BE2C (cell line): ENCODE data around the gene EVL.

Source experiments
- DNase-seq: peaks from one replicate; pipeline ENCODE4 v3.0.0-alpha.2; 2020
- H3K27me3 ChIP-seq: fragments of 250-450 bp; sonication (Bioruptor Pico); 2 replicates; pipeline ENCODE4 v1.5.1; 2020; ENCODE audit warnings: mild to moderate bottlenecking
- H3K36me3 ChIP-seq: fragments of 250-450 bp; sonication (Bioruptor Pico); 2 replicates; pipeline ENCODE4 v1.5.1; 2020; ENCODE audit warnings: mild to moderate bottlenecking
- H3K4me1 ChIP-seq: fragments of 250-450 bp; sonication (Bioruptor Pico); 2 replicates; pipeline ENCODE4 v1.5.1; 2020
- H3K4me3 ChIP-seq: 2 replicates; pipeline ENCODE4 v1.5.1; 2011; ENCODE audit warnings: low read depth, low read length
- H3K9me3 ChIP-seq: fragments of 250-450 bp; sonication (Bioruptor Pico); 2 replicates; pipeline ENCODE4 v1.5.1; 2020
- TF ChIP-seq, protein P1 (sequence below): IDR thresholded peaks from 2 replicates; pipeline ENCODE4 v1.5.1; 2012; ENCODE audit warnings: mild to moderate bottlenecking, low read depth, low read length

The EVL gene

DNA sequence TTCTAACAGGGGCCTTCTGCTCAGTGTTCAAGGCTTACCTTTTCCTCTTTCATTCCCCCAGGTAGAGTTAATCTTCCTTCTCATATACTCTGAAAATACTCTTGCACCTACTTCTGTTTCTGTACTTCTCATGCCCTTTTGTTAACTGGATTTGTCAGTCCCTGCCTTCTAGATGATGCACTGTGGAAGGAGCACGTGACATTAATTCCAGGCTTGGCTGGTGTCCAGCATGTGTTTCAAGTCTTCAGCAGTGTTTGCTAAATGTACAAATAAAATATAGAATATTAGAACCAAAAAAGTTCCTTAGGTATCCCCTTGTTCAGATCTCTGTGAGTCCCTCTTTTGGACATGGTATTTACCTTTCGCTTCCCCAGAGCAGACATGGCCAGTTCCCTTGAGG lies 27.9 kb upstream of the EVL start:
- Histone ChIP-seq H3K36me3 (no peaks in the 10 kb centered on the region), H3K27me3 (no peaks in the 10 kb centered on the region), H3K4me3 (no peak overlapping the region), H3K9me3 (no peaks in the 10 kb centered on the region), H3K4me1 (peaks cover 18% of the 10 kb centered on the region)
- DNase-seq: peak; percentile 49
- TF ChIP-seq, protein P1, sequence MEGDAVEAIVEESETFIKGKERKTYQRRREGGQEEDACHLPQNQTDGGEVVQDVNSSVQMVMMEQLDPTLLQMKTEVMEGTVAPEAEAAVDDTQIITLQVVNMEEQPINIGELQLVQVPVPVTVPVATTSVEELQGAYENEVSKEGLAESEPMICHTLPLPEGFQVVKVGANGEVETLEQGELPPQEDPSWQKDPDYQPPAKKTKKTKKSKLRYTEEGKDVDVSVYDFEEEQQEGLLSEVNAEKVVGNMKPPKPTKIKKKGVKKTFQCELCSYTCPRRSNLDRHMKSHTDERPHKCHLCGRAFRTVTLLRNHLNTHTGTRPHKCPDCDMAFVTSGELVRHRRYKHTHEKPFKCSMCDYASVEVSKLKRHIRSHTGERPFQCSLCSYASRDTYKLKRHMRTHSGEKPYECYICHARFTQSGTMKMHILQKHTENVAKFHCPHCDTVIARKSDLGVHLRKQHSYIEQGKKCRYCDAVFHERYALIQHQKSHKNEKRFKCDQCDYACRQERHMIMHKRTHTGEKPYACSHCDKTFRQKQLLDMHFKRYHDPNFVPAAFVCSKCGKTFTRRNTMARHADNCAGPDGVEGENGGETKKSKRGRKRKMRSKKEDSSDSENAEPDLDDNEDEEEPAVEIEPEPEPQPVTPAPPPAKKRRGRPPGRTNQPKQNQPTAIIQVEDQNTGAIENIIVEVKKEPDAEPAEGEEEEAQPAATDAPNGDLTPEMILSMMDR: no peak

DNA sequence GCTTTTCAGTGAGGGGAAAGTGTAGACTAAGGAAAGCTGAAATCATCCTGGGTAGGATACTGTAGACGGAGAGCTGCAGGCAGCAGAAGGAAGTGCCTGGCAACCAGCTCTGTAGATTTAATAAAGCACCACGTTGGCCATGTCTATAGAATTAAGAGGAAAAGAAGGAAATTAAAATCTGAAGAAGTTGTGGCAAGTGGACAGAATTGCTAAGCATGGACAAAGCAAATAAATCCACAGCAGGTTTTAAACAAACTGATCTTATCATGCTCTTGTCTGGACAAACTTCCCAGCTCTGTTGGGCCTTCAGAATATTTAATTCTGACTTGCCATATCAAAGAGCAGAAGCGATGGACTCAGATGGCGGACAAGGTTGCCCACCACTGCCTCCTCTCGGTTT lies 27.2 kb upstream of the EVL start:
- peak; percentile 20 for DNase-seq
- H3K9me3 ChIP-seq: no peaks in the 10 kb centered on the region
- no peaks in the 10 kb centered on the region for H3K36me3 ChIP-seq

DNA sequence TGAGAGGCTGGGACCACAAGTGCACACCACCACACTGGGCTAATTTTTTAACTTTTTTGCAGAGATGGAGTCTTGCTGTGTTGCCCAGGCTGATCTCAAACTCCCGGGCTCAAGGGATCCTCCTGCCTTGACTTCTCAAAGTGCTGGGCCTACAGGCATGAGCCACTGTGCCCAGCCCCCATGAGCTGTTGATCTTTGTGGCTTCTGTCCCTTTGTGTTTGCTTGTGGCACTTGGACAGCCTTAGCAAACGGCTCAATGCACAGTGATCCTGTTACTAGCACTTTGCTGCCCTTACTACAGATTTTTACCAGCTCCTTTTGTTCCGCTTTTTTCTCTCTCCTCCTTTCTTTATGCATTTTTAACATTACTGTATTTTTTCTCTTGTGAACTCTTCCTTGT lies 25.3 kb upstream of the EVL start:
- Histone ChIP-seq H3K27me3 (no peaks in the 10 kb centered on the region), H3K9me3 (no peaks in the 10 kb centered on the region), H3K36me3 (no peaks in the 10 kb centered on the region), H3K4me3 (no peak overlapping the region), H3K4me1 (peaks cover 18% of the 10 kb centered on the region)
- TF ChIP-seq, protein P1: no peak
- DNase-seq: no peak

More for the DNA sequence above, 27.2 kb upstream of the EVL start:
- TF ChIP-seq, protein P1: no peak
- no peaks in the 10 kb centered on the region for H3K27me3 ChIP-seq
- no peak overlapping the region for H3K4me3 ChIP-seq
- peaks cover 18% of the 10 kb centered on the region for H3K4me1 ChIP-seq

GRCh38 chr14:100041271-100041670 lies 24.0 kb upstream of the EVL start:
- Histone ChIP-seq H3K27me3 (no peaks in the 10 kb centered on the region), H3K9me3 (no peaks in the 10 kb centered on the region), H3K4me1 (peaks cover 29% of the 10 kb centered on the region), H3K4me3 (no peak overlapping the region), H3K36me3 (no peaks in the 10 kb centered on the region)
- TF ChIP-seq, protein P1: no peak
- no peak for DNase-seq

- DNase-seq: no peak
- TF ChIP-seq, protein P1: no peak
- Histone ChIP-seq H3K9me3 (no peaks in the 10 kb centered on the region), H3K36me3 (no peaks in the 10 kb centered on the region), H3K4me3 (no peak overlapping the region), H3K4me1 (peaks cover 23% of the 10 kb centered on the region), H3K27me3 (no peaks in the 10 kb centered on the region)
These were observed 22.9 kb upstream of the EVL start for GRCh38 chr14:100042286-100042685.

GRCh38 chr14:100045642-100046344 lies 19.4 kb upstream of the EVL start:
- Histone ChIP-seq H3K36me3 (no peaks in the 10 kb centered on the region), H3K4me1 (peaks cover 14% of the 10 kb centered on the region), H3K4me3 (no peak overlapping the region), H3K27me3 (no peaks in the 10 kb centered on the region), H3K9me3 (no peaks in the 10 kb centered on the region)
- TF ChIP-seq, protein P1: no peak
- no peak for DNase-seq
